ENCODE data around the gene TMEM219.
"Not testable (repeated sequence)": the region's sequence is repeated elsewhere in the genome, so short reads cannot be mapped to it uniquely, and the experiment has no call there.

TMEM219 gene

DNA sequence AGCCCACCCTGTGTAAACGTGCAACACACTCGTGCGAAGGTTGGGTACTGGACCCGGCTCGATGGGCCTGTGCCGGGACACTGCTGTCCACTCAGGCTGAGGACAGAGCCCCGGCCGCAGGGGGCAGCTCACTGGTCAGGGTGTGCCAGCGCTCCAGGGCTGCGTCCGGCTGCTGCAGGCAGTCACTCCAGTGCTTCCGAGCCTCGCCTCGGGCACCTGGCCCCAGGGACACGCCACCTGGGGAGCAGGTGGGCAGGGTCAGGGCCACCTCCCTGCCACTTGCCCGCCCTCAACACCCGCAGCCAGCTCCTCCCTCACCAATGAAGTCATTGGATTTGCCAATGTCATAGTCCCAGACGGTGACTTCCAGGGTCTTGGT is 44.2 kb downstream of the TMEM219 start:
- H3K36me3 ChIP-seq (ENCODE audit: control insufficient read depth, insufficient read depth, low read length) = peaks cover 19% of the 10 kb centered on the region
- no peak overlapping the region for H3K4me3 ChIP-seq (ENCODE audit: low read length)
- peaks cover 3% of the 10 kb centered on the region for H3K4me1 ChIP-seq (ENCODE audit: control insufficient read depth, insufficient read depth, low read length)
- H3K27ac ChIP-seq (ENCODE audit: low read length) = no peak overlapping the region
- no CpG with 5 or more reads among the region's 18 CpGs for WGBS (ENCODE audit: insufficient coverage, insufficient read length)
- H3K27me3 ChIP-seq (ENCODE audit: control insufficient read depth, insufficient read depth, low read length) = peaks cover 2% of the 10 kb centered on the region; the same call in 1 of the 2 replicates
- no peak for DNase-seq (ENCODE audit: low read depth, low spot score)
- H3K9me3 ChIP-seq (ENCODE audit: control insufficient read depth, insufficient read depth, low read length) = no peaks in the 10 kb centered on the region

DNA sequence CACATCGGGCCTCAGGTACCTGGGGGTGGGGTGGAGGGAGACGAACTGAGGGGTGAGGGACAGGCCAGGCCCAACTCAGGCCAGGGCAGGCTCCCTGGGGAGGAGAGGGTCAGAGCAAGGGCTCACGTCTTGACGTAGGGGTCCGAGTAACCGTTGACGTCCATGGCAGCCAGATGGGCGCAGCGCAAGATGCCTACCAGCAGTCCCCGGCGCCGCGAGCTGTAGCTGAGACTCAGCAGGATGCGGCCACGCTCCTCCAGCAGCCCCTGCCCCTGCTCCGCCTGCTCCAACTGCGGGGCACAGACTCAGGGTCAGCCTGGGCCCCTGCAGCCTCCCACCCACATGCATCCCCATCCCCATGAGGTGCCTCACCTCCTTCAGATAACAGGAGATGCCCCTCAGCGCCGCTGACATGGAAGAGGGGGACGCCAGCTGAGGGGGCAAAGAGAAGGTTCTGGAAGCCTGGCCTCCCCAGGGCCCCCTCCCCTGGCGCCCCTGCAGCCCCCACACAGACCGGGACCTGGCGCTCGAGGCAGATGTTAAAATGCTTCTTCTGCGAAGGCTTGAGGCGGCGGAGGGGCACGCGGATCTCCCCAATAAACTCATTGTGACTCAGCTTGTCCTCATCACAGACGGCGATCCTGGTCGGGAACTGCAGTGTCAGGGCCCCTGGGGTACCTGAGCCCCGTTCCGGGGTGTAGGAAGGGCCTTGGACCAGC is 44.9 kb downstream of the TMEM219 start:
- Histone ChIP-seq H3K9me3 (ENCODE audit: control insufficient read depth, insufficient read depth, low read length) (no peaks in the 10 kb centered on the region), H3K4me1 (ENCODE audit: control insufficient read depth, insufficient read depth, low read length) (peaks cover 3% of the 10 kb centered on the region), H3K4me3 (ENCODE audit: low read length) (no peak overlapping the region), H3K36me3 (ENCODE audit: control insufficient read depth, insufficient read depth, low read length) (peaks cover 17% of the 10 kb centered on the region), H3K27me3 (ENCODE audit: control insufficient read depth, insufficient read depth, low read length) (peaks cover 2% of the 10 kb centered on the region; the same call in 1 of the 2 replicates), H3K27ac (ENCODE audit: low read length) (no peak overlapping the region)
- WGBS (ENCODE audit: insufficient coverage, insufficient read length) = no CpG with 5 or more reads among the region's 34 CpGs
- DNase-seq (ENCODE audit: low read depth, low spot score) = no peak

- Histone ChIP-seq H3K9me3 (ENCODE audit: control insufficient read depth, insufficient read depth, low read length) (no peaks in the 10 kb centered on the region), H3K4me3 (ENCODE audit: low read length) (no peak overlapping the region), H3K27ac (ENCODE audit: low read length) (no peak overlapping the region), H3K27me3 (ENCODE audit: control insufficient read depth, insufficient read depth, low read length) (peaks cover 2% of the 10 kb centered on the region; the same call in 1 of the 2 replicates), H3K4me1 (ENCODE audit: control insufficient read depth, insufficient read depth, low read length) (peaks cover 3% of the 10 kb centered on the region), H3K36me3 (ENCODE audit: control insufficient read depth, insufficient read depth, low read length) (peaks cover 13% of the 10 kb centered on the region)
- WGBS (ENCODE audit: insufficient coverage, insufficient read length) = no CpG with 5 or more reads among the region's 11 CpGs
- DNase-seq (ENCODE audit: low read depth, low spot score) = no peak
These were observed 45.6 kb downstream of the TMEM219 start for GRCh38 chr16:30007378-30007895.

DNA sequence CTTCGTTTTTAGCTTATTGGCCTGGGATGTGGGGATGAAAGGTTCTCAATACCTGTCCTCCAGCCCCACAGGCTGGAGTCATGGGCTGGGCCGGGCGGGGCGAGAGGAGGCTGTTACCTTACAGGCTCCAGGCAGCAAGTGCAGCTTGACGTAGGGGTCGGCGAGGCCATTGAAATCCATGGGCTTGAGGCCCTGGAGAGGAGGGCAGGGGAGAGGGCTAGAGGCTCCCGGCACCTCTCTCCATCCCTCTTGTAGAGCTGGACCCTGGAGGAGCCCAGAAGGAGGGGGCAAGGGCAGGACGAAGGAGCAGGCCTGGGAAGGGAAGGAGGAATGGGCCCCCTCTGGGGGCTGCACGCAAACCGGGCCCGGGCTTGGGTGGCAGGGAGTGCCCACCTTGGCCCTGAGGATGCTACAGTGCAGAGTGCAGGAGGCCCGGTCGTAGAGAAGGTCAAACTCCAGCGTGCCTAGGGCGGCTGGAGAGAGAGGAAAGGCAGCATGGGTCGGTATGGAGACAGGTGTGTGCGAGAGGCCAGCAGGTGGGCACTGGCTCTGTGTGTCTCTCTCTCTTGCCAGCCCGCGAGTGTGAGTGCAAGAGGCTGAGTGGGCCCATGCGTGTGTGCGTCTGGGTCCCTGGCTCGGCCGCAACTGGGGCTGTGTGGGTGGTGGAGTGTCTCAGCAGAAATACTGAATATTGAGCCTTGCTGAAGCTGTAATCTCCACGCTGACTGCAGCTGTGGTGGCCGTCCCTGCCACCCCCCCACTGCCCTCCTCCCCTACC is 47.4 kb downstream of the TMEM219 start:
- WGBS (ENCODE audit: insufficient coverage, insufficient read length) = no CpG with 5 or more reads among the region's 26 CpGs
- Histone ChIP-seq H3K27ac (ENCODE audit: low read length) (no peak overlapping the region), H3K9me3 (ENCODE audit: control insufficient read depth, insufficient read depth, low read length) (no peaks in the 10 kb centered on the region), H3K4me3 (ENCODE audit: low read length) (no peak overlapping the region), H3K4me1 (ENCODE audit: control insufficient read depth, insufficient read depth, low read length) (peaks cover 3% of the 10 kb centered on the region), H3K36me3 (ENCODE audit: control insufficient read depth, insufficient read depth, low read length) (peaks cover 4% of the 10 kb centered on the region; the same call in 1 of the 2 replicates), H3K27me3 (ENCODE audit: control insufficient read depth, insufficient read depth, low read length) (peaks cover 2% of the 10 kb centered on the region; the same call in 1 of the 2 replicates)
- DNase-seq (ENCODE audit: low read depth, low spot score) = no peak

DNA sequence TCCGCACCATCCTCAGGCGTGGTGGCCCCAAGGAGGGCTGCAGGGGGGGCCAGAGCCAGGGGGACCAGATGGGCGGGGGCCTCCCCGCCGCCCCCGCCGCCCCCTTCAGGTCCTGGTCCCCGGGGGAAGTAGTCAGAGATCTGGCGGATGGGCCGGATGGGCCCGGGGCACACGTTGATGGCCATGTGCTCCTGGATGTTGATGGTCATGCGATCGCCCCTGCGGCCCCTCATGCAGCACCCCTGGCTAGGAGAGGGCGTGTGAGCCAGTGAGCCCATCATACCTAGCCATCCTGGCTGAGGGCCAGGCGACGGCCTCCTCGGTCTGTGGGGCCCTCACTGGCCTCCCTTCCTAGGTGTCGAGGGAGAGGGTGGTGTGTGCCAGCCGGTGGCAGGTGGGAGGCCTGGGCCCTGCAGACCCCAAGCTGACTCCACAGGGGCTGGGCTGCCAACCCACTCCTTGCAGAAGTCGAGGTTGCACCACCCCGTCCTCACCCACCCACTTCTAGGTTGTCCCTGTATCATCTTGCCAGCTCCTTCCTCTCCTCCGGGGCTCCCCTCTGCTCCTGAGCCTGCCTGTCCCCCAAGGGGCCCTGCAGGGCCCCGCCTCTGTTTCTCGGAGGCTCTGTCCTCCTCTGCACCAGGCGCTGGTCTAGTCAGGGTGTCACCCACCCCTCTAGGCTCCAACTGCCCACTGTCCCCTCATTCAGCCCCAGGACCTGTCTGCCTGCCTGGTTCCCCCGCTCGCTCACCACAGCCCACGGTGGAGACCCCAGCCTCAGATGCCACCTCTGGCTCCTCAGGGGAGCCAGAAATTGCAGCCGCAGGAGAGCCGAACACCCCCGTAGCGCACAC is 48.3 kb downstream of the TMEM219 start:
- no CpG with 5 or more reads among the region's 34 CpGs for WGBS (ENCODE audit: insufficient coverage, insufficient read length)
- H3K4me1 ChIP-seq (ENCODE audit: control insufficient read depth, insufficient read depth, low read length) = peaks cover 3% of the 10 kb centered on the region
- peak overlapping the region; percentile 90 for H3K4me3 ChIP-seq (ENCODE audit: low read length)
- H3K27ac ChIP-seq (ENCODE audit: low read length) = no peak overlapping the region
- H3K27me3 ChIP-seq (ENCODE audit: control insufficient read depth, insufficient read depth, low read length) = peaks cover 2% of the 10 kb centered on the region; the same call in 1 of the 2 replicates
- DNase-seq (ENCODE audit: low read depth, low spot score) = no peak
- H3K9me3 ChIP-seq (ENCODE audit: control insufficient read depth, insufficient read depth, low read length) = no peaks in the 10 kb centered on the region
- H3K36me3 ChIP-seq (ENCODE audit: control insufficient read depth, insufficient read depth, low read length) = peaks cover 4% of the 10 kb centered on the region; the same call in 1 of the 2 replicates

GRCh38 chr16:30010844-30011713 is 49.2 kb downstream of the TMEM219 start, which contains the start of gene DOC2A:
Gene DOC2A (minus strand): TSS chr16:30011027. CDS start chr16:30010222, 805 bp downstream.
- H3K4me3 ChIP-seq (ENCODE audit: low read length) = peak within 1 kb of the TSS; percentile 90
- no peak within 1 kb of the TSS for H3K27ac ChIP-seq (ENCODE audit: low read length)
- DNase-seq (ENCODE audit: low read depth, low spot score) = no peak
- peaks cover 2% of the 10 kb centered on the region; the same call in 1 of the 2 replicates for H3K27me3 ChIP-seq (ENCODE audit: control insufficient read depth, insufficient read depth, low read length)
- H3K4me1 ChIP-seq (ENCODE audit: control insufficient read depth, insufficient read depth, low read length) = peaks cover 3% of the 10 kb centered on the region
- H3K9me3 ChIP-seq (ENCODE audit: control insufficient read depth, insufficient read depth, low read length) = no peaks in the 10 kb centered on the region
- no CpG with 5 or more reads among the region's 99 CpGs for WGBS (ENCODE audit: insufficient coverage, insufficient read length)
- peaks cover 1% of the 10 kb centered on the region; the same call in 1 of the 2 replicates for H3K36me3 ChIP-seq (ENCODE audit: control insufficient read depth, insufficient read depth, low read length)

GRCh38 chr16:30011714-30012504 is 50.0 kb downstream of the TMEM219 start:
- no CpG with 5 or more reads among the region's 31 CpGs for WGBS (ENCODE audit: insufficient coverage, insufficient read length)

GRCh38 chr16:30012598-30012997 is 50.7 kb downstream of the TMEM219 start:
- H3K4me1 ChIP-seq (ENCODE audit: control insufficient read depth, insufficient read depth, low read length); H3K27ac ChIP-seq (ENCODE audit: low read length); H3K4me3 ChIP-seq (ENCODE audit: low read length); H3K36me3 ChIP-seq (ENCODE audit: control insufficient read depth, insufficient read depth, low read length); H3K9me3 ChIP-seq (ENCODE audit: control insufficient read depth, insufficient read depth, low read length); DNase-seq (ENCODE audit: low read depth, low spot score); H3K27me3 ChIP-seq (ENCODE audit: control insufficient read depth, insufficient read depth, low read length): not testable (repeated sequence)
- WGBS (ENCODE audit: insufficient coverage, insufficient read length) = no CpG with 5 or more reads among the region's 14 CpGs

More at GRCh38 chr16:30011714-30012504, 50.0 kb downstream of the TMEM219 start:
- H3K27me3 ChIP-seq (ENCODE audit: control insufficient read depth, insufficient read depth, low read length) = peaks cover 2% of the 10 kb centered on the region; the same call in 1 of the 2 replicates
- no peaks in the 10 kb centered on the region for H3K36me3 ChIP-seq (ENCODE audit: control insufficient read depth, insufficient read depth, low read length)
- H3K9me3 ChIP-seq (ENCODE audit: control insufficient read depth, insufficient read depth, low read length) = no peaks in the 10 kb centered on the region
- no peak overlapping the region for H3K27ac ChIP-seq (ENCODE audit: low read length)
- H3K4me1 ChIP-seq (ENCODE audit: control insufficient read depth, insufficient read depth, low read length) = peaks cover 3% of the 10 kb centered on the region
- DNase-seq (ENCODE audit: low read depth, low spot score) = no peak
- peak overlapping the region; percentile 90; the same call in 1 of the 2 replicates for H3K4me3 ChIP-seq (ENCODE audit: low read length)

- not testable (repeated sequence) for H3K27ac ChIP-seq (ENCODE audit: low read length); H3K4me3 ChIP-seq (ENCODE audit: low read length); H3K27me3 ChIP-seq (ENCODE audit: control insufficient read depth, insufficient read depth, low read length); H3K4me1 ChIP-seq (ENCODE audit: control insufficient read depth, insufficient read depth, low read length); H3K9me3 ChIP-seq (ENCODE audit: control insufficient read depth, insufficient read depth, low read length); H3K36me3 ChIP-seq (ENCODE audit: control insufficient read depth, insufficient read depth, low read length); DNase-seq (ENCODE audit: low read depth, low spot score)
- WGBS (ENCODE audit: insufficient coverage, insufficient read length) = no CpG with 5 or more reads among the region's 7 CpGs
These were observed 53.6 kb downstream of the TMEM219 start for GRCh38 chr16:30015450-30015849.
